Activated T-cell treated with anti-CD3 and anti-CD28 coated beads, Interleukin-2, amount 50 U/mL, for 1 hour (primary cell): ENCODE data around the gene CPTP.
"Not testable (repeated sequence)": the region's sequence is repeated elsewhere in the genome, so short reads cannot be mapped to it uniquely, and the experiment has no call there.

Experiments used
- DNase-seq: peaks from one replicate; pipeline ENCODE4 v3.0.0-alpha.2; 2020

CPTP gene

GRCh38 chr1:1307261-1307922, 17.2 kb upstream of the CPTP start:
- DNase-seq: peak; percentile 41

GRCh38 chr1:1307923-1308755, 16.5 kb upstream of the CPTP start, which contains the start of the genes ACAP3 and PUSL1:
Gene ACAP3, minus strand, starts transcription at chr1:1307930. Its CDS starts 115 bp downstream, at chr1:1307815.
Gene PUSL1, plus strand, starts transcription at chr1:1308597. Its CDS starts 47 bp downstream, at chr1:1308644.
- DNase-seq: peak; percentile 92

- DNase-seq: no peak
These were observed 15.8 kb upstream of the CPTP start for GRCh38 chr1:1308756-1309250.

GRCh38 chr1:1309251-1310108, 15.1 kb upstream of the CPTP start:
- peak; percentile 43 for DNase-seq

- no peak for DNase-seq
These were observed 14.6 kb upstream of the CPTP start for GRCh38 chr1:1310109-1310385.

- DNase-seq: no peak
These were observed 14.0 kb upstream of the CPTP start for GRCh38 chr1:1310476-1311053.

- no peak for DNase-seq
These were observed 13.2 kb upstream of the CPTP start for GRCh38 chr1:1311107-1312104.

- no peak for DNase-seq
These were observed 11.9 kb upstream of the CPTP start for GRCh38 chr1:1312450-1313314.

- no peak for DNase-seq
These were observed 10.9 kb upstream of the CPTP start for GRCh38 chr1:1313500-1314236.

- no peak for DNase-seq
These were observed 10.4 kb upstream of the CPTP start for GRCh38 chr1:1314237-1314586.

GRCh38 chr1:1314678-1315335, 9.8 kb upstream of the CPTP start:
- no peak for DNase-seq

- DNase-seq: no peak
These were observed 9.1 kb upstream of the CPTP start for GRCh38 chr1:1315435-1315954.

GRCh38 chr1:1316199-1316598, 8.4 kb upstream of the CPTP start:
- DNase-seq: not testable (repeated sequence)

- no peak for DNase-seq
These were observed 7.2 kb upstream of the CPTP start for GRCh38 chr1:1317420-1317819.

GRCh38 chr1:1318131-1318652, 6.4 kb upstream of the CPTP start:
- no peak for DNase-seq

GRCh38 chr1:1318777-1319645, 5.6 kb upstream of the CPTP start:
- DNase-seq: no peak

GRCh38 chr1:1319646-1319941, 5.0 kb upstream of the CPTP start:
- DNase-seq: no peak
